CD4-positive, alpha-beta T cell (primary cell): ENCODE measurements around the gene MAST2. TPM values are rescaled to one million over a fixed set of nuclear protein-coding genes. Genes with fewer than 3 reads are reported as not detected.

Source experiments
- ATAC-seq: fragments of 200-7000 bp; cut with Tn5 transposase; one replicate; pipeline ENCODE4 v1.10.0; 2022; ENCODE audit warnings: mild to moderate bottlenecking; ENCODE audit not compliant: poor library complexity
- CTCF ChIA-PET: fragments of 350-600 bp; sonication (Branson Sonifier 250); formaldehyde crosslinking; loops from one replicate; lab custom pipeline; 2021; ENCODE audit warnings: antibody characterized with exemption, inconsistent platforms; lab: Charles Lee
- POLR2A ChIA-PET: fragments of 350-600 bp; sonication (Branson Sonifier 250); formaldehyde crosslinking; loops from one replicate; lab custom pipeline; 2021; ENCODE audit warnings: antibody characterized with exemption, inconsistent platforms; lab: Charles Lee
- DNase-seq, 14 experiments: peaks; one replicate each; pipeline ENCODE4 v3.0.0-alpha.2; 2013 to 2020; ENCODE audit warnings: mixed read lengths in 2 of 14
- H3K27ac ChIP-seq, 2 donors: one replicate each; pipeline versions ENCODE4 v1.5.1 to v1.7.0; 2013; ENCODE audit warnings: low read length in 2 of 2, low read depth in 1 of 2, mild to moderate bottlenecking in 1 of 2
- H3K27me3 ChIP-seq, 2 experiments: 1 replicate in 1 of 2; 2 replicates in 1 of 2; pipeline versions ENCODE4 v1.6.1 to v1.7.0; 2013; ENCODE audit warnings: low read length in 2 of 2, control low read depth in 1 of 2, mild to moderate bottlenecking in 1 of 2, moderate library complexity in 1 of 2; ENCODE audit not compliant: insufficient read depth in 2 of 2, control insufficient read depth in 1 of 2
- H3K36me3 ChIP-seq: one replicate; pipeline ENCODE4 v1.6.1; 2013; ENCODE audit warnings: low read length, control low read depth; ENCODE audit not compliant: insufficient read depth
- H3K4me1 ChIP-seq: one replicate; pipeline ENCODE4 v1.6.1; 2013; ENCODE audit warnings: low read length, control low read depth; ENCODE audit not compliant: insufficient read depth
- H3K4me3 ChIP-seq: one replicate; pipeline ENCODE4 v1.5.1; 2013; ENCODE audit warnings: mild to moderate bottlenecking, low read length, moderate library complexity
- H3K9me3 ChIP-seq, 2 experiments: 1 replicate in 1 of 2; 2 replicates in 1 of 2; pipeline versions ENCODE4 v1.6.1 to v1.7.0; 2013; ENCODE audit warnings: low read length in 2 of 2, mild to moderate bottlenecking in 2 of 2, control low read depth in 1 of 2, moderate library complexity in 1 of 2; ENCODE audit not compliant: control insufficient read depth in 1 of 2, insufficient read depth in 1 of 2
- H3K27ac Mint-ChIP-seq: one replicate; pipeline ENCODE4 v1.8.0; 2020; ENCODE audit warnings: mixed read lengths
- H3K27me3 Mint-ChIP-seq: one replicate; pipeline ENCODE4 v1.8.0; 2021; ENCODE audit warnings: mixed read lengths
- H3K36me3 Mint-ChIP-seq: one replicate; pipeline ENCODE4 v1.8.0; 2021; ENCODE audit warnings: low read depth, mixed read lengths
- H3K4me1 Mint-ChIP-seq: one replicate; pipeline ENCODE4 v1.8.0; 2021; ENCODE audit warnings: low read depth, mixed read lengths
- H3K4me3 Mint-ChIP-seq: one replicate; pipeline ENCODE4 v1.8.0; 2020; ENCODE audit warnings: mild to moderate bottlenecking, mixed read lengths
- H3K9me3 Mint-ChIP-seq: one replicate; pipeline ENCODE4 v1.8.0; 2020; ENCODE audit warnings: mixed read lengths
- intact Hi-C, 2 experiments: fragments of 100-400 bp; cut with DNase I in 1 of 2; cut with micrococcal nuclease in 1 of 2; formaldehyde crosslinking; loops; one replicate each; pipeline versions ENCODE4 v1.15.1 to v1.9.0; 2023 to 2025; cut with DNase I, micrococcal nuclease
- total RNA-seq, 174 experiments: library from RNA in 2 of 174; stranded (reverse) in 2 of 174; gene quantifications; one replicate each; pipeline ENCODE4 v1.2.3 and lab custom pipeline; 2021 to 2026
- TF ChIP-seq, protein P1 (sequence below): fragments of 200-600 bp; IDR thresholded peaks from one replicate; pipeline ENCODE4 v1.8.0; 2022; ENCODE audit warnings: antibody characterized with exemption, mild to moderate bottlenecking

MAST2 gene
- total RNA-seq, 2 experiments from 2014 or later = 5.7 to 6.5 TPM

DNA sequence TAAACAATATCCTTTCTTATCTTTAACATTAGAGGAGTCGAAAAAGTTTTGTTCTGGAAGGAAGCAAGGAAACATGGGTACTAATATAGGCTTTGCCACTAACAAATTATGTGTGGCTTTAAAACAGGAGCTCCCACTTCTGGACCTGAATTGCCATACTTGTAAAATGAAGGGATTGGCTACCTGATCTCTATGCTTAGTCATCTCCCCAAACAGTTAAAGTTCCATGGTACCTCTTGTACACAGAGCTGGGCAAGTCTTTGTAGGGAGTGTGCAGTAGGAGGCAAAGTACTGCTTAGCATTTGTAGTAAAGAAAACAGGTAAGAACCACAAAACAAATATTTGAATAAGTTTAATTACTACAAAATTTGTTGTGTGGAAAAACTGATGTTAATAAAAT, 81.3 kb downstream of the MAST2 start:
- ChIA-PET POLR2A (no interaction called here), CTCF (no interaction called here)
- Mint-ChIP-seq H3K4me1 (no peaks in the 10 kb centered on the region), H3K4me3 (no peak overlapping the region), H3K9me3 (no peaks in the 10 kb centered on the region), H3K27ac (no peak overlapping the region), H3K36me3 (no peaks in the 10 kb centered on the region), H3K27me3 (no peaks in the 10 kb centered on the region)
- no peaks in the 10 kb centered on the region for H3K9me3 ChIP-seq
- no peaks in the 10 kb centered on the region for H3K36me3 ChIP-seq
- DNase-seq = no peak
- H3K4me1 ChIP-seq = no peaks in the 10 kb centered on the region
- H3K27me3 ChIP-seq = no peaks in the 10 kb centered on the region
- H3K27ac ChIP-seq = no peak overlapping the region
- intact Hi-C loops = loop anchor here in 1 of 2 experiments (10.0 kb wide), 1 partner anchor 370 kb away; no protein-coding TSS in a partner anchor
- TF ChIP-seq, protein P1, sequence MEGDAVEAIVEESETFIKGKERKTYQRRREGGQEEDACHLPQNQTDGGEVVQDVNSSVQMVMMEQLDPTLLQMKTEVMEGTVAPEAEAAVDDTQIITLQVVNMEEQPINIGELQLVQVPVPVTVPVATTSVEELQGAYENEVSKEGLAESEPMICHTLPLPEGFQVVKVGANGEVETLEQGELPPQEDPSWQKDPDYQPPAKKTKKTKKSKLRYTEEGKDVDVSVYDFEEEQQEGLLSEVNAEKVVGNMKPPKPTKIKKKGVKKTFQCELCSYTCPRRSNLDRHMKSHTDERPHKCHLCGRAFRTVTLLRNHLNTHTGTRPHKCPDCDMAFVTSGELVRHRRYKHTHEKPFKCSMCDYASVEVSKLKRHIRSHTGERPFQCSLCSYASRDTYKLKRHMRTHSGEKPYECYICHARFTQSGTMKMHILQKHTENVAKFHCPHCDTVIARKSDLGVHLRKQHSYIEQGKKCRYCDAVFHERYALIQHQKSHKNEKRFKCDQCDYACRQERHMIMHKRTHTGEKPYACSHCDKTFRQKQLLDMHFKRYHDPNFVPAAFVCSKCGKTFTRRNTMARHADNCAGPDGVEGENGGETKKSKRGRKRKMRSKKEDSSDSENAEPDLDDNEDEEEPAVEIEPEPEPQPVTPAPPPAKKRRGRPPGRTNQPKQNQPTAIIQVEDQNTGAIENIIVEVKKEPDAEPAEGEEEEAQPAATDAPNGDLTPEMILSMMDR = no peak
- H3K4me3 ChIP-seq = no peak overlapping the region
- no peak for ATAC-seq

DNA sequence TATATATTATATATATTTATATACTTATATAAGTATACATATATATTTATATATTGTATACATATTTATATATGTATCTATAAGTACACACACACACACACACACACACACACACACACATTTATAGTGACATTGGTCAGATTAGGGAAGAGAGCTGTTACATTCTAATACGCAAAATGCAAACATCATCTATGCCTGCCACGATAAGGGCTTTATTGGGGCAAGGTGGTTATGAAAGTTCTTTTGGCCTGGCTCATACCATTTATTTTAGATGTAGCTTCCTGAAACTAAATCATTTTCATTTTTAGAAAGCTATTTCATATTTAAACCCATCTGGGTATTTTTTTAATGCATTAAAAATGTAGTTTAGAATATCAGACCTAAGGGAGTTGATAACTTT, 82.8 kb downstream of the MAST2 start:
- H3K4me3 Mint-ChIP-seq = no peak overlapping the region
- H3K27ac Mint-ChIP-seq = no peak overlapping the region
- Histone ChIP-seq H3K27me3 (no peaks in the 10 kb centered on the region), H3K27ac (no peak overlapping the region), H3K4me3 (no peak overlapping the region), H3K4me1 (no peaks in the 10 kb centered on the region), H3K36me3 (no peaks in the 10 kb centered on the region), H3K9me3 (no peaks in the 10 kb centered on the region)
- ATAC-seq = no peak
- no peaks in the 10 kb centered on the region for H3K36me3 Mint-ChIP-seq
- intact Hi-C loops = loop anchor here in 1 of 2 experiments (10.0 kb wide), 1 partner anchor 371 kb away; no protein-coding TSS in a partner anchor
- no peak for DNase-seq
- TF ChIP-seq, protein P1 = no peak
- no peaks in the 10 kb centered on the region for H3K4me1 Mint-ChIP-seq
- ChIA-PET CTCF (interaction anchor here (0.8 kb wide), 1 partner anchor 9 kb away, joined by 3 read pairs; no protein-coding TSS in a partner anchor), POLR2A (no interaction called here)
- no peaks in the 10 kb centered on the region for H3K27me3 Mint-ChIP-seq
- no peaks in the 10 kb centered on the region for H3K9me3 Mint-ChIP-seq

DNA sequence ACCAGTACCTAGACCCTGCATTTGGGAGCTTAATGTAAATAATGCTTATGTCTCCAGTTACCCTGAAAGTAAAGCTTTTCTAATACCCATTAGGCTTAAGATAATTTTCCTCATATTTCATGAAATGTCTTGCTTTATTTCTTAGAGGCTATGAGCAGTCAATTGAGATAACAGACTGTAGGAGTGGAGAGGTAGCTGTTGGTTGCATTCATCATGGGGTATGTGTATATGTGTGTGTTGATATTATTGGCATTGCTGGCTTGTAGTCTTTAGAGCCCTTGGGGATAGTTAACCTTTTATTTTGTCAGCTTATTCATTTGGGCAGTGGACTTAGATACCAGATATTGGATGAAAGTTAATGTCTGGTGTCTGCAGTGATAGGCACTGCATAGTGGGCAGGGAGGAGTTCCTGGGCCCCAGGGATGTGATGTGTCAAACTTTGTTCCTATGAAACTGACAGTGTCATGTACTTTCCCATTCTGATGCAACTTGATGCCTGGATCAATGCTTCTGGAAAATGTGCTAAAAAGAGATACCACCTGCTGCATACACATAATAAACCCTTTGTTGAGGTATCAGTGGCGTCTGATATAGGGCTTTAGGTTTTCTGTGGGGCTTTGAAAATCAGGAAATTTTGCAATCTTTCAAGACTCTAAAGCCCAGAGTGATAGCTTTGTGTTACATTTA, 83.9 kb downstream of the MAST2 start:
- Mint-ChIP-seq H3K4me1 (no peaks in the 10 kb centered on the region), H3K9me3 (no peaks in the 10 kb centered on the region), H3K27ac (no peak overlapping the region), H3K27me3 (no peaks in the 10 kb centered on the region), H3K36me3 (no peaks in the 10 kb centered on the region), H3K4me3 (no peak overlapping the region)
- Histone ChIP-seq H3K27me3 (no peaks in the 10 kb centered on the region), H3K9me3 (no peaks in the 10 kb centered on the region), H3K27ac (no peak overlapping the region), H3K4me1 (no peaks in the 10 kb centered on the region), H3K36me3 (no peaks in the 10 kb centered on the region), H3K4me3 (no peak overlapping the region)
- no peak for DNase-seq
- CTCF ChIA-PET = no interaction called here
- POLR2A ChIA-PET = no interaction called here
- ATAC-seq = no peak
- intact Hi-C loops = loop anchor here in 1 of 2 experiments (10.0 kb wide), 1 partner anchor 372 kb away; no protein-coding TSS in a partner anchor
- TF ChIP-seq, protein P1 = no peak
